IMR-90 (cell line): ENCODE measurements around the gene CRTAP. TPM values are rescaled to one million over a fixed set of nuclear protein-coding genes. Genes with fewer than 3 reads are reported as not detected.
"Not testable (repeated sequence)": the region's sequence is repeated elsewhere in the genome, so short reads cannot be mapped to it uniquely, and the experiment has no call there.

Experiments
- ATAC-seq: fragments of 200-7000 bp; cut with Tn5 transposase; 2 replicates; pipeline ENCODE4 v1.9.1; 2020; ENCODE audit warnings: low read depth, mild to moderate bottlenecking, moderate library complexity
- BruUV-seq: library from RNA; stranded (reverse); fragments of 400-500 nt; replicated peaks from 2 replicates; lab custom pipeline; 2021; lab: Mats Ljungman, UMichigan
- CTCF ChIA-PET: fragments of 300-600 bp; formaldehyde crosslinking; extraction: SDS; loops from one replicate; lab custom pipeline; 2021; ENCODE audit warnings: antibody characterized with exemption; lab: Yijun Ruan, JAX
- POLR2A ChIA-PET: fragments of 300-600 bp; sonication (Branson Sonifier 250); formaldehyde crosslinking; loops from one replicate; lab custom pipeline; 2022; ENCODE audit warnings: antibody characterized with exemption; ENCODE audit not compliant: unreplicated experiment; lab: Charles Lee
- DNase-seq: peaks from one replicate; pipeline ENCODE4 v3.0.0; 2013
- H2AFZ ChIP-seq: replicated peaks from 2 replicates; pipeline ENCODE3; 2013; ENCODE audit warnings: low read length, mild to moderate bottlenecking; ENCODE audit not compliant: poor library complexity
- H2AK5ac ChIP-seq: 2 replicates; pipeline ENCODE4 v1.6.1; 2013; ENCODE audit warnings: low read depth, low read length, inconsistent platforms
- H2AK9ac ChIP-seq: replicated peaks from 2 replicates; pipeline ENCODE3; 2013; ENCODE audit warnings: mild to moderate bottlenecking, low read depth, low read length, moderate library complexity; ENCODE audit not compliant: poor library complexity
- H2BK120ac ChIP-seq: 2 replicates; pipeline ENCODE4 v1.6.1; 2013; ENCODE audit warnings: low read depth, low read length, inconsistent platforms
- H2BK15ac ChIP-seq: 3 replicates; pipeline ENCODE4 v1.6.1; 2013; ENCODE audit warnings: low read depth, low read length, inconsistent platforms
- H2BK20ac ChIP-seq: 2 replicates; pipeline ENCODE4 v1.6.1; 2013; ENCODE audit warnings: low read depth, mild to moderate bottlenecking, inconsistent platforms, low read length, moderate library complexity
- H2BK5ac ChIP-seq: 2 replicates; pipeline ENCODE4 v1.6.1; 2013; ENCODE audit warnings: mild to moderate bottlenecking, low read depth, low read length, inconsistent platforms; ENCODE audit not compliant: poor library complexity, severe bottlenecking
- H3K14ac ChIP-seq: replicated peaks from 2 replicates; pipeline ENCODE4 v1.6.1; 2013; ENCODE audit warnings: low read depth, low read length, inconsistent platforms
- H3K18ac ChIP-seq: 2 replicates; pipeline ENCODE4 v1.6.1; 2013; ENCODE audit warnings: low read depth, low read length, control low read depth
- H3K23ac ChIP-seq: 2 replicates; pipeline ENCODE4 v1.6.1; 2013; ENCODE audit warnings: low read depth, low read length, inconsistent platforms
- H3K27ac ChIP-seq: 2 replicates; pipeline ENCODE4 v1.5.1; 2013; ENCODE audit warnings: mild to moderate bottlenecking, control low read depth, low read length; ENCODE audit not compliant: insufficient read depth
- H3K27me3 ChIP-seq: 2 replicates; pipeline ENCODE4 v1.6.1; 2013; ENCODE audit warnings: low read length; ENCODE audit not compliant: control insufficient read depth, insufficient read depth
- H3K36me3 ChIP-seq: 2 replicates; pipeline ENCODE4 v1.6.1; 2013; ENCODE audit warnings: low read length, mixed read lengths; ENCODE audit not compliant: control insufficient read depth, insufficient read depth
- H3K4ac ChIP-seq: 2 replicates; pipeline ENCODE4 v1.6.1; 2013; ENCODE audit warnings: low read depth, low read length, inconsistent platforms
- H3K4me1 ChIP-seq: 2 replicates; pipeline ENCODE4 v1.6.1; 2013; ENCODE audit warnings: low read length, mixed read lengths; ENCODE audit not compliant: control insufficient read depth, insufficient read depth
- H3K4me2 ChIP-seq: 2 replicates; pipeline ENCODE4 v1.6.1; 2013; ENCODE audit warnings: low read depth, mild to moderate bottlenecking, control low read depth, low read length, moderate library complexity
- H3K4me3 ChIP-seq: 2 replicates; pipeline ENCODE4 v1.5.1; 2013; ENCODE audit warnings: low read depth, mild to moderate bottlenecking, control low read depth, low read length, moderate library complexity; ENCODE audit not compliant: insufficient read depth
- H3K56ac ChIP-seq: 2 replicates; pipeline ENCODE4 v1.6.1; 2013; ENCODE audit warnings: low read length, inconsistent platforms; ENCODE audit not compliant: insufficient read depth; ENCODE audit errors: extremely low read depth
- H3K79me1 ChIP-seq, 2 experiments: 2 replicates each; pipeline ENCODE4 v1.6.1; 2013; ENCODE audit warnings: low read length in 2 of 2, inconsistent platforms in 1 of 2, low read depth in 1 of 2
- H3K9ac ChIP-seq: 2 replicates; pipeline ENCODE4 v1.6.1; 2013; ENCODE audit warnings: low read depth, low read length, control low read depth
- H3K9me1 ChIP-seq: 2 replicates; pipeline ENCODE4 v1.6.1; 2013; ENCODE audit warnings: low read length, inconsistent platforms; ENCODE audit not compliant: insufficient read depth
- H3K9me3 ChIP-seq: 2 replicates; pipeline ENCODE4 v1.6.1; 2013; ENCODE audit warnings: low read length; ENCODE audit not compliant: control insufficient read depth, insufficient read depth
- H4K20me1 ChIP-seq: 2 replicates; pipeline ENCODE4 v1.6.1; 2013; ENCODE audit warnings: low read length, inconsistent platforms; ENCODE audit not compliant: insufficient read depth
- H4K5ac ChIP-seq: 2 replicates; pipeline ENCODE4 v1.6.1; 2013; ENCODE audit warnings: mild to moderate bottlenecking, low read depth, low read length, control low read depth
- H4K8ac ChIP-seq, 2 experiments: 2 replicates each; pipeline ENCODE4 v1.6.1; 2013; ENCODE audit warnings: low read depth in 2 of 2, low read length in 2 of 2, control low read depth in 1 of 2, inconsistent platforms in 1 of 2
- H4K91ac ChIP-seq: 2 replicates; pipeline ENCODE4 v1.6.1; 2013; ENCODE audit warnings: low read depth, low read length, inconsistent platforms; ENCODE audit not compliant: insufficient read depth
- WGBS, 2 experiments: methylation state at CpG; one replicate each; pipeline versions ENCODE4 v1.1.5 to v1.1.7; 2013; ENCODE audit warnings: missing lambda C conversion rate in 2 of 2; ENCODE audit not compliant: insufficient read length in 1 of 2; ENCODE audit errors: extremely low coverage in 2 of 2; 5-methylcytosine and 5-hydroxymethylcytosine counted together
- dilution Hi-C: fragments of 300-500 bp; cut with HindIII; formaldehyde crosslinking; loops from one replicate; pipeline ENCODE4 v1.14.3; 2018; ENCODE audit warnings: low sequenced_read_pairs; ENCODE audit not compliant: unreplicated experiment
- in situ Hi-C: fragments of 300-500 bp; cut with MboI; formaldehyde crosslinking; loops from 3 replicates; pipeline ENCODE4 v1.14.3; 2019; ENCODE audit warnings: low sequenced_read_pairs, inconsistent platforms, mixed read lengths
- intact Hi-C: fragments of 100-400 bp; cut with micrococcal nuclease; formaldehyde crosslinking; loops from 2 replicates; pipeline ENCODE4 v1.10.0; 2022
- polyA plus RNA-seq, 3 experiments: library from polyadenylated mRNA; depleted of rRNA; stranded (reverse); fragments of >200 nt; gene quantifications; 2 replicates each; pipeline ENCODE4 v1.2.3, GENCODE V29; 2012; ENCODE audit warnings: low replicate concordance in 1 of 3
- total RNA-seq: library from RNA; depleted of rRNA; stranded (reverse); fragments of >200 nt; gene quantifications from 2 replicates; pipeline ENCODE4 v1.2.3, GENCODE V29; 2012

Gene CRTAP
- total and polyA plus RNA-seq, 2 of the 4 experiments (the other 2 are of a cell fraction), result 108 to 205 TPM

- H2BK120ac ChIP-seq, H4K5ac ChIP-seq, ATAC-seq, H3K4me1 ChIP-seq, H2BK5ac ChIP-seq, H2AFZ ChIP-seq, H3K79me1 ChIP-seq, DNase-seq, H4K91ac ChIP-seq, H3K18ac ChIP-seq, H3K23ac ChIP-seq, H2BK15ac ChIP-seq, H3K27ac ChIP-seq, H3K4me2 ChIP-seq, H2AK5ac ChIP-seq, H3K27me3 ChIP-seq, H3K4ac ChIP-seq, H4K8ac ChIP-seq, POLR2A ChIA-PET, H3K56ac ChIP-seq, intact Hi-C loops, H4K20me1 ChIP-seq, H3K9me3 ChIP-seq, H3K9ac ChIP-seq, H3K14ac ChIP-seq, H2BK20ac ChIP-seq, BruUV-seq, H3K4me3 ChIP-seq, H3K9me1 ChIP-seq, H2AK9ac ChIP-seq: not testable (repeated sequence)
- CTCF ChIA-PET, result interaction anchor here (0.7 to 2.1 kb wide), 3 partner anchors 15 to 1411 kb away, joined by 3 to 10 read pairs (median 4); no protein-coding TSS in a partner anchor
- in situ Hi-C loops, result loop anchor here (10.0 kb wide), 1 partner anchor 646 kb away; no protein-coding TSS in a partner anchor
- H3K36me3 ChIP-seq, result peaks cover 20% of the 10 kb centered on the region
- WGBS, 2 experiments, result 95% methylated on average over 3 of the region's 8 CpGs; no CpG with 5 or more reads in 1 of the 2 experiments
- dilution Hi-C loops, result loop anchor here (25.0 kb wide), 1 partner anchor 248 kb away; no protein-coding TSS in a partner anchor
Measured at GRCh38 chr3:33139006-33139623, 25.3 kb downstream of the CRTAP start.
